Activated B cell treated with CpG ODN at 0.5 μM for 24 hours (primary cell): ENCODE data around the gene KIF26B. TPM values are rescaled to one million over a fixed set of nuclear protein-coding genes. Genes with fewer than 3 reads are reported as not detected.

Experiments used
- ATAC-seq: fragments of 200-7000 bp; cut with Tn5 transposase; one replicate; pipeline ENCODE4 v1.10.0; 2021; ENCODE audit warnings: low read depth, mild to moderate bottlenecking, moderate library complexity
- CTCF ChIA-PET: fragments of 350-600 bp; sonication (Branson Sonifier 250); formaldehyde crosslinking; loops from one replicate; lab custom pipeline; 2021; ENCODE audit warnings: antibody characterized with exemption; lab: Charles Lee
- POLR2A ChIA-PET: fragments of 350-600 bp; sonication (Branson Sonifier 250); formaldehyde crosslinking; loops from one replicate; lab custom pipeline; 2021; ENCODE audit warnings: antibody characterized with exemption; lab: Charles Lee
- DNase-seq: peaks from one replicate; pipeline ENCODE4 v3.0.0; 2022
- H3K27ac Mint-ChIP-seq: one replicate; pipeline ENCODE4 v1.8.0; 2020; ENCODE audit warnings: mixed read lengths
- H3K27me3 Mint-ChIP-seq: one replicate; pipeline ENCODE4 v1.8.0; 2021; ENCODE audit warnings: mixed read lengths
- H3K36me3 Mint-ChIP-seq: one replicate; pipeline ENCODE4 v1.8.0; 2021; ENCODE audit warnings: low read depth, mixed read lengths
- H3K4me1 Mint-ChIP-seq: one replicate; pipeline ENCODE4 v1.8.0; 2021; ENCODE audit warnings: mixed read lengths
- H3K4me3 Mint-ChIP-seq: one replicate; pipeline ENCODE4 v1.8.0; 2020; ENCODE audit warnings: mild to moderate bottlenecking, mixed read lengths
- H3K9me3 Mint-ChIP-seq: one replicate; pipeline ENCODE4 v1.8.0; 2020; ENCODE audit warnings: mixed read lengths
- intact Hi-C: fragments of 100-400 bp; cut with micrococcal nuclease; formaldehyde crosslinking; loops from one replicate; pipeline ENCODE4 v1.15.1; 2024
- total RNA-seq: library from RNA; stranded (reverse); gene quantifications from 2 replicates; pipeline ENCODE4 v1.2.3, GENCODE V29; 2022
- TF ChIP-seq, protein P1 (sequence below): fragments of 200-600 bp; IDR thresholded peaks from one replicate; pipeline ENCODE4 v1.8.0; 2022; ENCODE audit warnings: antibody characterized with exemption, mild to moderate bottlenecking

KIF26B gene
- total RNA-seq, 1 donor from 2014 or later = 1.7 TPM

- Mint-ChIP-seq H3K4me3 (no peak overlapping the region), H3K27me3 (peaks cover 2% of the 10 kb centered on the region), H3K9me3 (peaks cover 6% of the 10 kb centered on the region), H3K4me1 (no peaks in the 10 kb centered on the region), H3K36me3 (no peaks in the 10 kb centered on the region), H3K27ac (no peak overlapping the region)
- ChIA-PET CTCF (no interaction called here), POLR2A (no interaction called here)
- no peak for ATAC-seq
- intact Hi-C loops = no loop called here
- TF ChIP-seq, protein P1, sequence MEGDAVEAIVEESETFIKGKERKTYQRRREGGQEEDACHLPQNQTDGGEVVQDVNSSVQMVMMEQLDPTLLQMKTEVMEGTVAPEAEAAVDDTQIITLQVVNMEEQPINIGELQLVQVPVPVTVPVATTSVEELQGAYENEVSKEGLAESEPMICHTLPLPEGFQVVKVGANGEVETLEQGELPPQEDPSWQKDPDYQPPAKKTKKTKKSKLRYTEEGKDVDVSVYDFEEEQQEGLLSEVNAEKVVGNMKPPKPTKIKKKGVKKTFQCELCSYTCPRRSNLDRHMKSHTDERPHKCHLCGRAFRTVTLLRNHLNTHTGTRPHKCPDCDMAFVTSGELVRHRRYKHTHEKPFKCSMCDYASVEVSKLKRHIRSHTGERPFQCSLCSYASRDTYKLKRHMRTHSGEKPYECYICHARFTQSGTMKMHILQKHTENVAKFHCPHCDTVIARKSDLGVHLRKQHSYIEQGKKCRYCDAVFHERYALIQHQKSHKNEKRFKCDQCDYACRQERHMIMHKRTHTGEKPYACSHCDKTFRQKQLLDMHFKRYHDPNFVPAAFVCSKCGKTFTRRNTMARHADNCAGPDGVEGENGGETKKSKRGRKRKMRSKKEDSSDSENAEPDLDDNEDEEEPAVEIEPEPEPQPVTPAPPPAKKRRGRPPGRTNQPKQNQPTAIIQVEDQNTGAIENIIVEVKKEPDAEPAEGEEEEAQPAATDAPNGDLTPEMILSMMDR = no peak
- DNase-seq = no peak
These were observed 365.8 kb downstream of the KIF26B start for GRCh38 chr1:245520611-245521010.

DNA sequence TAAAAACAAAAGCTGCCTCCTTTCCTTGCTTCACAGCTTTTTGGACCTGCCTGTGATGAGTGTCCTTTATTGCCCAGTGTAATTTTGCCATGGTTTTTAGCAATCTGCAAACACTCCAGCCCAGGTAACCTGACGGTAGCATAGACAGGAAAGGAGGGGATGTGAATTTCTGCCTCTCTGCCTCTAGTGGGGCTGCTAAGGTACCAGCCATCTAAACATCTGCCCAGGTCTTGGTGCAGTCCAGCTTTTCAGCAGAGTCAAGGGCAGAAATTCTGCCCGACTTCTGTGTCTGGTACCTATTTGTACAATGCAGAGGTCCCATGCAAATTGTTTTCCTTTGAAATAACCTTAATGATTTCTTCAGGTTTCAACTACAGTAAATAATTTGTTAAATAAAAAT, 371.4 kb downstream of the KIF26B start:
- DNase-seq = no peak
- ChIA-PET CTCF (no interaction called here), POLR2A (no interaction called here)
- H3K4me3 Mint-ChIP-seq = no peak overlapping the region
- TF ChIP-seq, protein P1 = no peak
- intact Hi-C loops = no loop called here
- H3K4me1 Mint-ChIP-seq = no peaks in the 10 kb centered on the region
- no peaks in the 10 kb centered on the region for H3K36me3 Mint-ChIP-seq
- peaks cover 5% of the 10 kb centered on the region for H3K27me3 Mint-ChIP-seq
- H3K9me3 Mint-ChIP-seq = peaks cover 6% of the 10 kb centered on the region
- no peak for ATAC-seq
- H3K27ac Mint-ChIP-seq = no peak overlapping the region

- TF ChIP-seq, protein P1 = no peak
- Mint-ChIP-seq H3K36me3 (no peaks in the 10 kb centered on the region), H3K27ac (no peak overlapping the region), H3K27me3 (peaks cover 7% of the 10 kb centered on the region), H3K4me1 (no peaks in the 10 kb centered on the region), H3K9me3 (peaks cover 4% of the 10 kb centered on the region), H3K4me3 (no peak overlapping the region)
- intact Hi-C loops = no loop called here
- no peak for ATAC-seq
- no peak for DNase-seq
- ChIA-PET POLR2A (no interaction called here), CTCF (interaction anchor here (0.5 kb wide), 1 partner anchor 471 kb away, joined by 3 read pairs; no protein-coding TSS in a partner anchor)
These were observed 373.5 kb downstream of the KIF26B start for GRCh38 chr1:245528258-245528635.

DNA sequence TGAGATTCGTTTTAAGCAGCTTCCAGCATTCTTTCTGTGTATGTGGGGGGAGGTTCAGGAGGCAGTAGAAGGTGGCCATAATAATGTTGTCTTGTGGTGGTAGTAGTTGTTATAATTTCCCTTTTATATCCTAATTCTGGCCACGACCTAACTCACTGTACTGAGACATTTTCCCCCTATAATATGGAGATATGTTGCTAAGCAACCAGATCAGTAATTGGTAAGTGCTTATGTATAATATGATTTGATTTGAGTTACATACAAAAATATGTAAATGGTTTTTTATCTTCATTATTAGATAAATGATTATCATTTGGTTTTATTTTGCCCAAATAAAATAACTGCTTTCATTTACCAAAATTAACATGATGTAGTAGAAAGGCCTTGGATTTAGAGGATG, 376.2 kb downstream of the KIF26B start:
- H3K27ac Mint-ChIP-seq = no peak overlapping the region
- H3K9me3 Mint-ChIP-seq = no peaks in the 10 kb centered on the region
- H3K4me3 Mint-ChIP-seq = no peak overlapping the region
- ATAC-seq (no peak), DNase-seq (no peak)
- ChIA-PET POLR2A (no interaction called here), CTCF (no interaction called here)
- intact Hi-C loops = no loop called here
- H3K4me1 Mint-ChIP-seq = no peaks in the 10 kb centered on the region
- H3K27me3 Mint-ChIP-seq = peaks cover 7% of the 10 kb centered on the region
- TF ChIP-seq, protein P1 = no peak
- H3K36me3 Mint-ChIP-seq = no peaks in the 10 kb centered on the region

GRCh38 chr1:245537992-245538391, 383.2 kb downstream of the KIF26B start:
- no peak for ATAC-seq
- Mint-ChIP-seq H3K9me3 (no peaks in the 10 kb centered on the region), H3K36me3 (no peaks in the 10 kb centered on the region), H3K4me1 (no peaks in the 10 kb centered on the region), H3K4me3 (no peak overlapping the region), H3K27me3 (no peaks in the 10 kb centered on the region), H3K27ac (no peak overlapping the region)
- CTCF ChIA-PET = no interaction called here
- intact Hi-C loops = no loop called here
- no peak for DNase-seq
- POLR2A ChIA-PET = no interaction called here
- TF ChIP-seq, protein P1 = no peak
